Measurements from ENCODE around the gene TRIP10. TPM values are rescaled to one million over a fixed set of nuclear protein-coding genes. Genes with fewer than 3 reads are reported as not detected.

The TRIP10 gene
- total and polyA plus RNA-seq, 2 of the 8 experiments (the other 6 are each of a cell fraction or from before 2014, with no cell fraction given): 27.8 to 69.5 TPM

- TF ChIP-seq CHD7 (IDR thresholded peaks at IDR 0.05; ENCODE audit: insufficient replicate concordance, low read length) (no peak), EZH2 (IDR thresholded peaks at IDR 0.05; ENCODE audit: low read depth, low read length, severe bottlenecking) (no peak), EP300 (IDR thresholded peaks at IDR 0.05; ENCODE audit: borderline replicate concordance in 1 of 2, low read depth in 2 of 2, low read length in 2 of 2) (no peak)
These were observed 31.1 kb upstream of the TRIP10 start (continued) for GRCh38 chr19:6708346-6708745.
